Muscle layer of colon (tissue), 2 donors: ENCODE results near the gene FAM53A.
A peak's percentile ranks its signal among the peaks of the same experiment; 100 is the strongest.

Experiments
- H3K27ac ChIP-seq: one replicate; pipeline ENCODE4 v1.7.0; 2013; ENCODE audit warnings: low read depth, mild to moderate bottlenecking, low read length, moderate library complexity
- H3K27me3 ChIP-seq, 2 donors: one replicate each; pipeline ENCODE4 v1.7.0; 2013; ENCODE audit warnings: low read length in 2 of 2, mild to moderate bottlenecking in 2 of 2; ENCODE audit not compliant: insufficient read depth in 2 of 2, control insufficient read depth in 1 of 2
- H3K36me3 ChIP-seq: one replicate; pipeline ENCODE4 v1.7.0; 2013; ENCODE audit warnings: mild to moderate bottlenecking, low read length; ENCODE audit not compliant: insufficient read depth
- H3K4me1 ChIP-seq: one replicate; pipeline ENCODE4 v1.7.0; 2013; ENCODE audit warnings: mild to moderate bottlenecking, low read length; ENCODE audit not compliant: insufficient read depth
- H3K4me3 ChIP-seq, 2 donors: one replicate each; pipeline ENCODE4 v1.7.0; 2013; ENCODE audit warnings: low read length in 2 of 2, low read depth in 1 of 2, mild to moderate bottlenecking in 1 of 2, moderate library complexity in 1 of 2
- H3K9ac ChIP-seq: one replicate; pipeline ENCODE4 v1.7.0; 2013; ENCODE audit warnings: low read length
- H3K9me3 ChIP-seq: one replicate; pipeline ENCODE4 v1.7.0; 2013; ENCODE audit warnings: mild to moderate bottlenecking, low read length
- donor health status: abdominal sarcoma.
- donor health status: Adenocarcinoma of cecum.

FAM53A gene

DNA sequence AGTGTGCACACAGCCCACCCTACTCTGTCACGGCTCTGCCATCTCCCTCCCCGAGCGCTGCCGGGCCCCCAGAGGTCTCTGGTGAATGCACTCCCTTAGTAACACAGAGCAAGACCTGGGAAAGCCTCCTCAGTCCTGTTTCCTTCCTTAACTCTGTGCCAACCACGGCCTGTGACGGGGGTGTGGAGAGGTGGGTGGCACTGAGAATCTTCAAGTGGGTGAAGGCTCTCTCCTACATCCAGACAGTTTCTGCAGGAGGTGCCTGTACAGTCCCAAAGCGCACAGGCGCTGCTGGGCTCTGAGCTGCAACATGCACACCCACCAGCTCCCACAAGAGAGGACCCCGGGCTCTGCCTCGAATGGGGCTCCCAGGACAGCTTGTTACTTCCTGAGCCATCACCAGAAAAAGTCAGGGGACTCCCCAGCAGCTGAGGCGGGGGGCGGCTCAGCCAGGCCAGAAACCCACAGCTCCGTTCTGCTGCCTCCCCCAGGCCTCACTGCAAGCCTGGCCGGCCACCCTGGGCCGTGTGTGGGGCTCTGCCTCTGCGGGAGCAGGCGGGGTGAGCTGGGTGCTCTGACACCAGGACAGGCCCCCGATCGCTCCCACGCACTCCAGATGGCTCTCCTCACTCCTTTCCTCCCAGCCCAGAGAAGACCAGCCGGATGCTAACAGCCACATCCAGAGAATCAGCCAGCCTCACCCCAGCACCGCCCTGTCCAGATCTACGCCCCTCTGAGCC, 29.7 kb downstream of the FAM53A start:
- H3K27ac ChIP-seq: no peak overlapping the region
- H3K27me3 ChIP-seq: no peaks in the 10 kb centered on the region
- H3K9ac ChIP-seq: no peak overlapping the region
- no peaks in the 10 kb centered on the region for H3K36me3 ChIP-seq
- no peaks in the 10 kb centered on the region for H3K9me3 ChIP-seq
- H3K4me3 ChIP-seq: no peak overlapping the region
- H3K4me1 ChIP-seq: no peaks in the 10 kb centered on the region

DNA sequence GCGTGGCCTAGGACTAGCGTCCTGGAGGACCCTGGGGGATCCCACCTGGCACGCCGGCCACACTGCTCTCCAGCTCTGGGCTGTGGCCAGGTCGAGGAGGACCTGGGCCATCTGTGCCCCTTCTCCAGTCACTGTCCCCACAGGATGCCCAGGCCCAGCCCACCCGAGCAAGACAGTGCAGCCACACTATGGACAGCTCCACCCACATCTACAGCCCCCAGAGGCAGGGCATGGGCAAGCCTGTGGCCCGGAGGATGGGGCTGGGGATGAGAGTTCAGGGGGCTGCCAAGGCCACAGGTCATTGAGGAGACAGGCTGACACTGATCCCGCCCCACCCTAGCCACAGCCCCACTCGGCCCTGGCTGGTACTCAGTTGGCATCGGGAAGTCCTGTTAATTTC, 30.3 kb downstream of the FAM53A start:
- Histone ChIP-seq H3K4me3 (no peak overlapping the region), H3K9ac (no peak overlapping the region), H3K9me3 (no peaks in the 10 kb centered on the region), H3K27ac (no peak overlapping the region), H3K4me1 (no peaks in the 10 kb centered on the region), H3K36me3 (no peaks in the 10 kb centered on the region), H3K27me3 (no peaks in the 10 kb centered on the region)

DNA sequence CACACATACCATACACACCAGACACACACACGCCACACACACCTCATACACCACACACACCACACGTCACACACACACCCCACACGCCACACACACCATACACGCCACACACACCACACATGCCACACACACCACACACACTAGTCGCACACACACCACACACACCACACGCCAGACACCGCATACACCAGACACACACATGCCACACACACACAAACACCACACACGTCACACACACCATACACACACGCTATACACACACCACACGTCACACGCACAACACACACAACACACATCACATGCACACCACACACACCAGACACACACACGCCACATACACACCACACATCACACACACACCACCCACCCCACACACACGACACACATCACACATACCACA, 32.0 kb downstream of the FAM53A start:
- H3K4me1 ChIP-seq: no peaks in the 10 kb centered on the region
- no peaks in the 10 kb centered on the region for H3K9me3 ChIP-seq
- no peak overlapping the region for H3K4me3 ChIP-seq
- H3K36me3 ChIP-seq: no peaks in the 10 kb centered on the region
- H3K9ac ChIP-seq: no peak overlapping the region
- no peak overlapping the region for H3K27ac ChIP-seq
- H3K27me3 ChIP-seq: no peaks in the 10 kb centered on the region

DNA sequence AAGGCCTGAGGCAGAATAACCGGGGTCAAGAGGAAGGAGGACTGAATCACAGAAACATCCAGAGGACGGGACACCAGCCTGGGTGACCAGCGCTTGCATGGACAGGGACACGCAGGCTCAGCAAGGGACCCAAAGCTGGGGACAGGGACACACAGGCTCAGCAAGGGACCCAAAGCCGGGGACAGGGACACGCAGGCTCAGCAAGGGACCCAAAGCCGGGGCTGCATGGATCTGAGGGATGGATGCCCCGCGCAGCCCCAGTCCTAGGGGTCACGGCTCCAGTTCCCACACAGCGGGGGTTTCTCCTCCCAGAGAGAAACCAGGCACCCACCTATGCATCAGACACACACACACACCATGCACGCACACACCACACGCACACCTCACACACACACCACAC, 32.5 kb downstream of the FAM53A start:
- H3K27me3 ChIP-seq: no peaks in the 10 kb centered on the region
- no peak overlapping the region for H3K4me3 ChIP-seq
- no peaks in the 10 kb centered on the region for H3K4me1 ChIP-seq
- H3K9me3 ChIP-seq: no peaks in the 10 kb centered on the region
- H3K36me3 ChIP-seq: no peaks in the 10 kb centered on the region
- no peak overlapping the region for H3K27ac ChIP-seq
- H3K9ac ChIP-seq: no peak overlapping the region

DNA sequence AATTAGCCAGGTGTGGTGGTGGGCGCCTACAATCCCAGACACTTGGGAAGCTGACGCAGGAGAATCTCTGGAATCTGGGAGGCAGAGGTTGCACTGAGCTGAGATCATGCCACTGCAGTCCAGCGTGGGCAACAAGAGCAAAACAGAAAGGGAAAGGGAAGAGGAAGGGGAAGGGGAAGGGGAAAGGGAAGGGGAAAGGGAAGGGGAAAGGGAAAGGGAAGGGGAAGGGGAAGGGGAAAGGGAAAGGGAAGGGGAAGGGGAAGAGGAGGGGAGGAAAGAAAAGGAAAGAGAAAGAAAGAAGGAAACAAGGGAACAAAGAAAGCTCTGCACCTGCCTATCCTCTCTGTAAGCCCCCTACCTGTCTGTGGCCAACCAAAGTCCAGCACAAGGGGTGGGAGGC, 35.2 kb downstream of the FAM53A start:
- H3K36me3 ChIP-seq: no peaks in the 10 kb centered on the region
- peaks cover 22% of the 10 kb centered on the region for H3K4me1 ChIP-seq
- H3K4me3 ChIP-seq: no peak overlapping the region
- no peak overlapping the region for H3K9ac ChIP-seq
- H3K27me3 ChIP-seq: no peaks in the 10 kb centered on the region
- H3K27ac ChIP-seq: no peak overlapping the region
- no peaks in the 10 kb centered on the region for H3K9me3 ChIP-seq

DNA sequence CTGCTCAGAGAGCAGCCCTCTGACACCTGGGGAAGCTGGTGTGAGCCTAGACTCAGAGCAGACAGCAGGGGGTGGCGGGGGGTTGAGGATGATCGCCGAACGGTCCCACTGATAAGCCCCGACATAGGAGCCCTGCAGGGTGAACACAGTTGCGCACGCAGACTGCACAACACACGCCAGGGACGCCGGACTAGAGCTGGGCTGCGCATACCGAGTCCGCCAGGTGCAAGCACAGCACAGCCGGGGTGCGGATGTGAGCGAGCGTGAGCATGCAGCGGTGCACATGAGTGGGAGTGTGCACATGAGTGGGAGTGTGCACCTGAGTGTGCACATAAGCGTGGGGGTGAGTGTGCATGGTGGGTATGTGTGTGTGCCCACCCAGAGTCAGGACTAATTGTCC, 36.7 kb downstream of the FAM53A start:
- H3K4me3 ChIP-seq: no peak overlapping the region
- H3K36me3 ChIP-seq: no peaks in the 10 kb centered on the region
- no peak overlapping the region for H3K27ac ChIP-seq
- peaks cover 22% of the 10 kb centered on the region for H3K4me1 ChIP-seq
- no peak overlapping the region for H3K9ac ChIP-seq
- H3K27me3 ChIP-seq: no peaks in the 10 kb centered on the region
- no peaks in the 10 kb centered on the region for H3K9me3 ChIP-seq

DNA sequence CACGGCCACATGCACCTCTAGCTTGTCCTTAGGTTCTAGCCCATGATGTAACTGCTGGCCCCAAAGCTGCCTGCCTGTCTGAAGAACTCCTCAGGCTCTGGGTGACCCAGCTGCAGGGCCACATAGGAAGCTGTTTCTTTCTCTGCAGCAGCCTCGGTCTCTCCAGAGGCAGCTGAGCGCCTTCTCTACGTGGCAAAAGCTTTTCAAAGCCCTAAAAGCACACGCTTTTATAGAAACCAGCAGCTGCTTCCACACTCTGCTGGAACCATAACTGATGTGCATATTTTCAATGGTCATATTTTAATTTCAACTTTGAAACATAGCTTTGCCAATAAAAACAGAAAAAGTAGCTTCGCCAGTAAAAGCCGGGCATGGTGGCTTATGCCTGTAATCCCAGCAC, 37.4 kb downstream of the FAM53A start:
- Histone ChIP-seq H3K9me3 (no peaks in the 10 kb centered on the region), H3K9ac (no peak overlapping the region), H3K4me3 (no peak overlapping the region), H3K27ac (no peak overlapping the region), H3K27me3 (no peaks in the 10 kb centered on the region), H3K36me3 (no peaks in the 10 kb centered on the region), H3K4me1 (peaks cover 22% of the 10 kb centered on the region)

DNA sequence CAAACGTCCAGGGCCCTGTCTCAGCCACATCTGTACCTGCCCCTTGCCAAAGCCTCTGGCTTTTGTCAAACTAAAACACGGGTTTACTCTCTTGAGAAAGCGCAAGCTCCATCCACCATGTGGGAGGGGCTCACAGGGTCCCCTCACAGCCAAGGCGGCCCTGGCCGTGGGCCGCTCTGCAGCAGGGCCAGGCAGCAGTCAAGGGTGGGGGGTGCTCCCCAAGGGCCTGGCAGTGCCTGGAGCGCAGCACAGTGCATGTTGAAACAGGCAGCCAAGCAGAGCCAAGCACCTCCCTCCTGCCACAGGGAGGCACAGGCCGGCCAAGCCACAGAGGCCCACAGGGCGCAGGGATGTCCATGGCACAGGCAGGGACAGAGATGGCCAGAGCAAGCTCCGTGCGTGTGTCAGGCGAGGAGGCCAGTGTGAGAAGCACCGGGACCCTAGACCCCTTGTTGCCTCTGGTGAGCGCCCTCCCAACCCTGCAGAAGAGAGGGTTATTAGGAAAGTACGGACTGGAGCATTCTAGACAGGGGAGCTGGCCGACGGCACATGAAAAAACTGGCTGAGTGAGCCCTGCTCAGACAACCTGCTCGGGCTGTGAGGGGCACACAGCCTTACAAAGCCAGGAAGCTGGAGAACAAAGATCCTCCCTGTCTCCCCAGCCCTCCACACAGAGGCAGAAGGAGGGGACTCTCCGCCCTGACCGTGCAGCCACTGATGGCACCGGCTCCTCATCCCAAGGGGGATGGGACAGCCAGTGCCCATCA, 39.0 kb downstream of the FAM53A start:
- Histone ChIP-seq H3K4me3 (peak overlapping the region in 1 of 2 donors; percentile 16), H3K27me3 (no peaks in the 10 kb centered on the region), H3K9ac (peak overlapping the region; percentile 29), H3K27ac (peak overlapping the region; percentile 95), H3K4me1 (peaks cover 22% of the 10 kb centered on the region), H3K9me3 (no peaks in the 10 kb centered on the region), H3K36me3 (no peaks in the 10 kb centered on the region)

DNA sequence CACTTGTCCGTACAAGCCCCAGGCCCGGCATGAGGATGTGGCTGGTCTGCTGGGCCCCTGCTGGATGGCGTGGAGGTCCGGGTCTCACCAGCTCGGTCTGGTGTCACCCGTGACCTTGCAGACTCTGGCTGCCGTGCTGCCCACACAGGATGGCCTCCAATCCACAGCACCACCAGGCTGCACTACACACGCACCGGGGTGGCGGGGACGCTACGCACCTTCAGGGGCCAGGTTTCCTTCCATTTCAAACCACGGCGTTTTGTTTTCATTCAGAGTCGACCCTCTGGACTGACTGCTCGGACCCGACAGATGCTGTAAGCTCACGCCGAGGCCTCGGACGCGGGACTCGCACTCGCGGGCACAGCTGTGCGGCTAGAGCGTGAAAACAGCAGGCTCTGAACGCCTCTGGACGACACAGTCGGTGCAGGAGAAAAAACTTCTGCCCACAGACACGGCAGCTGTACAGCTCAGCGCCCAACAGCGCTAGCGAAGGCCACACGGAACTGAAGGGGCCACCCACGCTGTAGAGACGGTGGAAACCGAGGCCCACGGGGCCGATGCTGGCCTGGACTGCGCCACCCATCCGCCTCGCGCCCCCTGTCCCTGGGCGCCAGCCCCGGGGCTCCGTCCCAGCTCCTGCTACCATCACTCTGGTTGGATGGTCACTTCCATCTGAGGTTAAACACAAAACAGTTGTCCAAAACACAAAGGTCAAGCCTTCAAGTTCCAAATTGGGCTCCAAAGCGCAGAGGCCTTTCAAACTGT, 40.0 kb downstream of the FAM53A start:
- Histone ChIP-seq H3K9ac (peak overlapping the region; percentile 34), H3K4me1 (peaks cover 22% of the 10 kb centered on the region), H3K27ac (peak overlapping the region; percentile 95), H3K27me3 (no peaks in the 10 kb centered on the region), H3K36me3 (no peaks in the 10 kb centered on the region), H3K4me3 (no peak overlapping the region), H3K9me3 (no peaks in the 10 kb centered on the region)

DNA sequence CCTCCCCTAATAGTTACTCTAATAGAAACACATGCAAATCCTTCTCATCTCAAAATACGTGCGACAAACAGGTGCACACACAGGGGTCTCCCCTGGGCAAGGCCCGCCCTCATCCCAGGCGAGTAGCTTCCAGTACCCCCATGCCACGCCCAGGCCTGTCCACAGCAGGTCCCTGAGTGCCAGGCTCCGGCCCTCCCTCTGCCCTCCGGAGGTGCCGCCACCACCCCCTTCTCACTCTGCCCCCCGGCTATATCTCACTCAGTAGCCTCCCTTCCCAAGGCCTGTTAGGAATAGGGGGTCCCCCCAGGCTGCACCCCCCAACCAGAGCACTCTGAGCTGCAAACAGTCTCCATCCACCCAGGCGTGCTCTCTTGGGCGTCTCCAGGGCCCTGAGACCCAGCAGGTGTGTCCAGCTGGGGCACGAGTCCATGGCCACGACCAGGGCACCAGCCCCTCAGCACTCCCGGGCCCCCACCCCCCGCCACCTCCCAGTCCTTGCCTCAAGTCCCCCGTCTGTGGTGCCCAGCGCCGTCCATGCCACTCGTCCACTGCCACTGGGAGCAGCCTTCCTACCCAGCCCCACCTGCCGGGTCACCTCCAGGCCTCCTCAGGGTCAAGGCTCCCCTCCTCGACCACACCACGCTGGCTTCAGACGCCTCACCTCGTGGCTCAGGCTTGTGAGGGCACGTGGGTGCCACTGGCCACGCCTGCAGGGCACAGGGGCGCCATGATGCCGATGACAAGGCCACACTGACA, 41.7 kb downstream of the FAM53A start:
- no peaks in the 10 kb centered on the region for H3K27me3 ChIP-seq
- peaks cover 22% of the 10 kb centered on the region for H3K4me1 ChIP-seq
- no peak overlapping the region for H3K4me3 ChIP-seq
- H3K9me3 ChIP-seq: no peaks in the 10 kb centered on the region
- H3K27ac ChIP-seq: no peak overlapping the region
- no peak overlapping the region for H3K9ac ChIP-seq
- no peaks in the 10 kb centered on the region for H3K36me3 ChIP-seq

DNA sequence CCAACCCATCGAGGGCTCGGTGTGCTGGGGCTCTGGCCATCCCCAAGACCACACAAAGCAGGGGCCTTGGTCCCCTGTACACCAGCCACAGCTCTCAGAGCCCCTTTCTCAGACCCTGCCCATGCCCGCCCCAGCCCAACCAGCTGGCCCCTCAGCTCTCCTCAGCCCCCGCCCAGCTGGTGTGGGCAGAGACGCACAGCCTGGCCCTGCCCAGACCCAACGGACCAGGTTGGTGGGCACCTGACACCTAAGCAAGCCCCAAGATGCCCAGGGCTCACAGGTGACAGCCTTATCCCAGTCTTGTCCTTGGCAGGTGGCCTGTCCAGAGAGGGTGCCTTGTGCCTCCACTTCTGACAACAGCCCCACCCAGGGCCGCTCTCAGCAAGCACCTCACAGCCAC, 42.4 kb downstream of the FAM53A start:
- Histone ChIP-seq H3K4me3 (no peak overlapping the region), H3K36me3 (no peaks in the 10 kb centered on the region), H3K9me3 (no peaks in the 10 kb centered on the region), H3K27me3 (no peaks in the 10 kb centered on the region), H3K9ac (no peak overlapping the region), H3K27ac (no peak overlapping the region), H3K4me1 (peaks cover 22% of the 10 kb centered on the region)
